GM21576 (cell line): ENCODE data around the gene VKORC1L1.
"Not testable (repeated sequence)": the region's sequence is repeated elsewhere in the genome, so short reads cannot be mapped to it uniquely, and the experiment has no call there.

Experiments
- ATAC-seq: cut with Tn5 transposase; IDR thresholded peaks from one replicate; pipeline ENCODE4 v1.9.1; 2021; ENCODE audit warnings: mild to moderate bottlenecking, moderate library complexity; ENCODE audit not compliant: unreplicated experiment

The VKORC1L1 gene

DNA sequence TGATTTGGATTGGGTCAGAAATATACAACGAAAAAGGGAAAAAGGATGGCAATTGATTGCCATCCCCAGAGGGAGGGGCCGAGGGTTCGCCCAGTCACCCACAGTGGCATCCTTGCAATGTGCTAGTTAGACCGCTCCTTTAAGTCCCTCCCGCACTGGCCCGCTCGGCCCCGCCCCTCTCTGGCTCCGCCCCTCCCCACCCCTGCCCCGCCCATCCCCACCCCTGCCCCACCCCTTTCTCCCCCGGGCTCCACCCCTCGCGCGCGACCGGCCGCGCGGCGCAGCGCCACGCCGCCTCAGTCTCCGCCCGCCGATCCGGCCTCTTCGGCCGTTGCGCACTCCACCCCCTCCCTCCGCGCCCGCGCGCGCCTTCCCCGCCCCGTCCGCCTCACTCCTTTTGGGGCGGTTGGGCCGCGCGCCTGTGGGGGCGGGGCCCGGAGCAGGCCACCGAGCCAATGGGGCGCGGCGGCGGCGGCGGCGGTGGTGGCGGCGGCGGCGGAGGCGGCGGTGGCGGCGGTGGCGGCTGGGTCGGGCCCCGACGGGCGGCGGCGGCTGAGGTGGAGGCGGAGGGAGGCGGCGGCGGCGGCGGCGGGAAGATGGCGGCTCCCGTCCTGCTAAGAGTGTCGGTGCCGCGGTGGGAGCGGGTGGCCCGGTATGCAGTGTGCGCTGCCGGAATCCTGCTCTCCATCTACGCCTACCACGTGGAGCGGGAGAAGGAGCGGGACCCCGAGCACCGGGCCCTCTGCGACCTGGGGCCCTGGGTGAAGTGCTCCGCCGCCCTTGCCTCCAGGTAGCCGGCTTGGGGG lies at the start of gene VKORC1L1:
Gene VKORC1L1, plus strand, starts transcription at position 299 of the 806 bp plus-strand sequence. Its CDS starts 298 bp downstream, at position 597.
- peak; percentile 82 for ATAC-seq

DNA sequence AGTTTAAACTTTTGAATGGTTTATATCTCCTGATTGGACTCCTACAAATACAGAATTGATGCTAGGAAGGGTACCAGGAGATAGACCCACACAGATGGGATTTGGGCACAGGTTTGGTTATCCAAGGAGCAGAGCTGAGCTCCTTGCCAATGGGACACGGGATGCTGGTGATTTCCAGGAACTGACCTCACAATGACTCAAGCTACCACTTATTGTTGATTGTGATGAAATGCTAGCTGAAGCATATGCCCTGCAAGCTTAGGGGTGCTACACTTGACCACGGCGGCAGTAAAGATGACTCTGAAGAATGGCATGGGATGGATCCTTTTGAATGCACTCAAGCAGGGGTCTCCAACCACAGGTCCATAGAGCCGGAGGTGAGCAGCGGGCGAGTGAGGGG lies 45.5 kb upstream of the VKORC1L1 start:
- ATAC-seq, result no peak

DNA sequence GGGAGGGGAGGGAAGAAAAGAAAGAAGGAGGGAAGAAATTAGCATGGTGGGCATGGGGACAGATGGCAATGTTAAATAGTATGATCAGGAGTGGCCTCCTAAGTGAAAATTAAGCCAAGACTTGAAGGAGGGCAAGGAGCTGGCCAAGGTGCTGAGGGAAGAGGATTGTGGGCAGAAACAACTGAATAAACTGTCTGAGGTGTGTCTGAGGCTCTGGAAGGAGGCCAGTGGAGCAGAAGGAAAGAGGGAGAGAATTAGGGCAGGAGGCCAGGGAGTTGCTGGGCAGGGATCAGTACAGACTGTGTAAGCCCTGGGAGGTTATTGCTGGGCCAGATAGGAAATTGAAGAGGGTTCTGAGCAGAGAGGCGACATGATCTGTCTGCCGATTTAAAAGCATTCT lies 40.6 kb upstream of the VKORC1L1 start:
- no peak for ATAC-seq

DNA sequence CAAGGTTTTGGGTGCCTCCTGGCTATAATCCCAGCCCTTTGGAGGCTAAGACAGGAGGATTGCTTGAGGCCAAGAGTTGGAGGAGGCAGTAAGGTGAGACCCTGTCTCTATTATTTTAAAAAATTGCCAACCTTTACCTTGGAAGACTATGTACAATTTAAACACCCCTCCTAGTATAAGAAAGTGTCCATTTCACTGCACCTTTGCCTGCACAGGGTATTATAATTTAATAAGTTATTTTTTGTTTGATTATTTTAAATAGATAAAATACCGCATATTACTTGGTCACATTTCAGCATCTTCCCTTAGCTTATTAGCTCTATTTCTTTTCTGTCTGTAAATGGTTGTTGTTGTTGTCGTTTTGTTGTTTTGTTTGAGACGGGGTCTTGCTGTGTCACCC lies 36.2 kb upstream of the VKORC1L1 start:
- not testable (repeated sequence) for ATAC-seq

DNA sequence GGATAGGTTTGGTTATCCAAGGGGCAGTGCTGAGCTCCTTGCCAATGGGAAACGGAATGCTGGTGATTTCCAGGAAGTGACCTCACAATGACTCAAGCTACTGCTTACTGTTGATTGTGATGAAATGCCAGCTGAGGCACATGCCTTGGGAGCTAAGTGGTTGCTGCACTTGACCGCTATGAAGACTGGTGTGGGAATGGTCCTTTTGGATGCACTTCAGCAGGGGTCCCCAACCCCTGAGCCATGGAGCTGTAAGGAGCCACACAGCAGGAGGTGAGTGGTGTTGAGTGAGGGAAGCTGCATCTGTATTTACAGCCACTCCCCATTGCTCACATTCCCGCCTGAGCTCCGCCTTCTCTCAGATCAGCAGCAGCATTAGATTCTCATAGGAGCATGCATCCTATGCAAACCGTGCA lies 35.3 kb upstream of the VKORC1L1 start:
- ATAC-seq, result not testable (repeated sequence)

DNA sequence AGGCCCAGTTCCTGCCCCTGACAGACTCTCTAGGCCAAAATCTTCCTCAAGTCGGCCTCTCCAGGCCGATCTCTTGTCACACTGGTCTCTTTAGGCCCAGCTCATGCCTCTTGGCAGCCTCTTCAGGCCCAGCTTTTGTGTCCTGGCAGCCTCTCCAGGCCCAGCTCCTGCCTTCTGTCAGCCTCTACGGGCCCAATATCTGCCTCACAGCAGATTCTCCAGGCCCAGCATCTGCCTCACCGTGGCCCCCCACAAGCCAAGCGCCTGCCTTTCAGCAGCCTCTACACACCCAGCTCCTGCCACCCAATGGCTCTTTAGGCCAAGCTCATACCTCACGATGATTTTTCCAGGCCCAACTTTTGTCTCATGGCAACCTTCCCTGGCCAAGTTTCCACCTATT lies 33.0 kb upstream of the VKORC1L1 start:
- ATAC-seq, result no peak

DNA sequence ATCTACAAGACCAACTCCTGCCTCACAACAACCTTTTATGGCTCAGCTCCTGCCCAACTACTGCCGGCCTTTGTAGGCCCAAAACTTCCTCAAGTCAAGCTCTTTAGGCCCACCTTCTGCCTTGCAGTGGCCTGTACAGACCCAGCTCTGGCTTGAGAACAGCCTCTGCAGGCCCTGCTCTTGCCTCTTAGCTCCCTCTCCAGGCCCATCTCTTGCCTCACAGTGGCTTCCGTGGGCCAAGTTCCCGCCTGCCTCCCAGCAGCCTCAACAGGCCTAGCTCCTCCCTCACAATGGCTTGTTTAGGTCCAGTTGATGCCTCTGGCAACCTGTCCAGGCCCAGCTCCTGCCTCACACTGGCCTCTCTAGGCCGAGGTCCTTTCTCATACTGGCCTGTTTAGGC lies 32.4 kb upstream of the VKORC1L1 start:
- ATAC-seq, result no peak

DNA sequence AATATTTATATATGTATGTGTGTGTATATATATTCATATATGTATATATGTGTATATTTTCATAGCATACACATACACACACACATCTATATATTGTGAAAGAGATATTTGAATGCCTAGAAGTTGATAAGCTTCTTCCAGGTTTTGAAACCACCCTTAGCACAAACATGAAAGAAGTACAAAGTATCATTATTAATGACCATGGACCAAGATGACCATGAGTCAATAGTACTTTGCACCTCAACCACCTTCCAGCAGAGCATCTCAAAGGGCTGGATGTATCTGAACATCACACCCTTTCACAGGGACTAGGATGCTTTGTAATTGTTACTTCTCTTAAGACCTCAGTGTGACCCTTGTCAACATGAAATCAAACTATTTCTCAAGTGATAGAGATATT lies 29.3 kb upstream of the VKORC1L1 start:
- ATAC-seq, result not testable (repeated sequence)

DNA sequence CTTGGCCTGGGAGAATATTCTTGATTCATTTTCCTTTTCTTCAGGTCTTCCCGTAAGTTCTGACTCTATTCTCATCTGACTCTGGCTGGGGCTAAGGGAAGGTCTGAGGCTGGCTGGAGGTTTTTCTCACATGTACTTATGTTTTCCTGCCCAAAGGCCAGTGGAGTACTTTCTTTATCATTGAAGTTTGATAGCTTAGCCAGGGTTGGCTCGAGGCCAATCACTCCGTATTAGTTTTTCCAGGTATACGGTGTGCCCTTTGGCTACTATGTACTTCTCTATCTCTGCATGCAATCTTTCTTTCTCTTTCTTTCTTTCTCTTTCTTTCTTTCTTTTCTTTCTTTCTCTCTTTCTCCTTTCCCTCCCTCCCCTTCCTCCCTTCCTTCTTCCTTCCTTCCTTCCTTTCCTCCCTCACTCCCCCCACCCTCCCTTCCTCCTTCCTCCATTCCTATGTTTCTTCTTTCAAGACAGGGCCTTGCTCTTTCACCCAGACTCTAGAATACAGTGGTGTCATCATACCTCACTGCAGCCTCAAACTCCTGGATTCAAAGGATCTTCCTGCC lies 26.8 kb upstream of the VKORC1L1 start:
- ATAC-seq, result no peak

DNA sequence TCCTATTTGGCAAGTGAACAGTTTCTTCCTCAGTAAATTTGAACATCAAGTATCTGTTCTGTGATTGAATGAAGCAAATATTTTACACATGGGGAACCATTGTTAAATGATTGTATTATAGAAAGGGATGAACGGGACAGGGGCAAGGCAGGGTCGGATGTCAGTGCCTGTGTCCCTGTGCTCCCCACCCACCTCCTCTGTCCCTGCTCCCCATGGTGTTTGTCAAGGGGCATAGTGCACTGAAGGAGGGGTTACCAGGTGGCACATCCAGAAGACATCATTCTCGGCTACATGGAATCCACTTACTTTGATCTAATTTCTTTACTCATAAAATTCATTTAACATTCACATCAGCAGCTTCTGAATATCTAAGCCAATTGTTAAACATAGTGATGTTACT lies 19.4 kb upstream of the VKORC1L1 start:
- ATAC-seq, result not testable (repeated sequence)

DNA sequence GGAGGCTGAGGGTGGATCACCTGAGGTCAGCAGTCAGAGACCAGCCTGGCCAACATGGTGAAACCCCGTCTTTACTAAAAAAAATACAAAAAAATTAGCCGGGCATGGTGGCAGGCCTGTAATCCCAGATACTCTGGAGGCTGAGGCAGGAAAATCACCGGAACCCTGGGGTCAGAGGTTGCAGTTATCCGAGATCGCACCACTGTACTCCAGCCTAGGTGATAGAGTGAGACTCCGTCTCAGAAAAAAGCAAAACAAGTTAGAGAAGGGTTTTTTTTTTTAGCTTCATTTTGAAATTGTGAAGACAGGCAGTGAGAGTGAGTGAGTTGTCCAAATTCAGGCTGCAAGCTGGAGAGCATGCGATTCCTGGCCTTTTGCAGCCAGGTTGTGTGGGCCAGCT lies 19.0 kb upstream of the VKORC1L1 start:
- ATAC-seq, result not testable (repeated sequence)

DNA sequence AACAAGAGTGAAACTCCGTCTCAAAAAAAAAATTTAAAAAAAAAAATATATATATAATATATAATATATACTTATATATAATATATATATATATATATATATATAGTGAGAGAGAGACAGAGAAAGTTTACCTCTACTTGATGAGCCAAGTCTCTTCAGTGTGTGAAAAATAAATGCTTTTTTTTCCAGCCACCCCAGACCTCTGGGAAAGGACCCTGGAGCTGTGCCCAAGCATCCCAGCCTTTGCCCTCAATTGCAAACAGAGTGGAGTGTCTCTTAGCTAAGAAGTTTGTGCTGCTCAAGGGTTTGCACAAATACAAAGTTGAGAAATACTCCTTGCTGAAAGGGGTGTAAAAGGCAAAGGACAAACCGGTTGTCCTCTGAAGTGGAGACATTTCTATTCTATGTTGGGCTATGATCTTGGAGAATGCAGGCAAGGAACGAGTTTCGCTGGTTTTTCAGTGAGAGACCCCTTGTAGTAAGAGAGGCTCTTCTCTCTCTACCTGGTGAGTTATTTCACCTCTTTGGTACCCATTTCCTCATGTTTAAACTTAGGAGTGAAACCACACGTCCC lies 15.5 kb upstream of the VKORC1L1 start:
- not testable (repeated sequence) for ATAC-seq

DNA sequence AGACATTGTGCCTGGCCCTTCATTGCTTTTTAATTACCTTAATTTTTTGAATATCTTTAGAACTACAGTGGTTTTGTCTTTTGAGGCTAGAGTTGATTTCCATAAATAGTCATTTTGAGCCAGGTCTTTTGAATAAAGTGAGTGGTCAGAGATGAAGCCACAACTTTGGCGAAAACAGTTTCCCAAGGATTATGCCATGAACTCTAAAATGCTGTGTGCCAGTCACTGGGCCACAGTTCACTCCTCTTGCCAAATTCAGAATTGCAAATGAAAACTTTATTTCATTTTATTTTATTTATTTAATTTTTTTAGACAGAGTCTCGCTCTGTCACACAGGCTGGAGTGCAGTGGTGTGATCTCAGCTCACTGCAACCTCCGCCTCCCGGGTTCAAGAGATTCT lies 14.2 kb upstream of the VKORC1L1 start:
- not testable (repeated sequence) for ATAC-seq

DNA sequence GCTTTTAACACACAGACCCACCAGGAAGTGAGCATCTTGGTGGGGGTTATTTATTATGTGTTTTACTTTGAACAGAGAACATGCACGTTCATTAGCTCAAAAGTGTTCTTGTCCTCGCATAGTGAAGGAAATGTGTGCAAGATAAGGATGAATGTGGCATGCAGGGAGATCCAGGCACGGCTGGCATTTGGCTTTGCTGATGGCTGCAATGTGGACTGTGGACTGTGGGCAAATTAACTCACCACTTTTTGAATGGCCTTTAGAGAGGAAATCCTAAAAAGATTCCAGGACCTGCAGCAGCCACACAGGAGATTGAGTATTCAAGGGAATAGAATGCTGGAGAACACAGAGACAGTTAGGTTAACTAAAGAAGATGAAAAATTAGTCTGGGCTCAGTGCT lies 6.6 kb upstream of the VKORC1L1 start:
- not testable (repeated sequence) for ATAC-seq

DNA sequence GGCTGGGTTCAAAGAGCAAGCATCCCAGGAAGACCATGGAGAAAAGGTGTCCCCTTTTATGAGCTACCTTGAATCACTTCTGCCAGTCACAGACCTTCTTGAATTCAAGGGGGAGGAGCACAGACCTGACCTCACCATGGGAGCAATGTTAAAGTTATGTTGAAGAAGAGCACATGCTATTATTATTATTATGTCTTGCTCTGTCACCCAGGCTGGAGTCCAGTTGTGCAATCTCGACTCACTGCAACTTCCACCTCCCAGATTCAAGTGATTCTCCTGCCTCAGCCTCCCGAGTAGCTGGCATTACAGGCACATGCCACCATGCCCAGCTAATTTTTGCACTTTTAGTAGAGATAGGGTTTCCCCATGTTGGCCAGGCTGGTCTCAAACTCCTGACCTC lies 5.2 kb upstream of the VKORC1L1 start:
- ATAC-seq, result not testable (repeated sequence)

DNA sequence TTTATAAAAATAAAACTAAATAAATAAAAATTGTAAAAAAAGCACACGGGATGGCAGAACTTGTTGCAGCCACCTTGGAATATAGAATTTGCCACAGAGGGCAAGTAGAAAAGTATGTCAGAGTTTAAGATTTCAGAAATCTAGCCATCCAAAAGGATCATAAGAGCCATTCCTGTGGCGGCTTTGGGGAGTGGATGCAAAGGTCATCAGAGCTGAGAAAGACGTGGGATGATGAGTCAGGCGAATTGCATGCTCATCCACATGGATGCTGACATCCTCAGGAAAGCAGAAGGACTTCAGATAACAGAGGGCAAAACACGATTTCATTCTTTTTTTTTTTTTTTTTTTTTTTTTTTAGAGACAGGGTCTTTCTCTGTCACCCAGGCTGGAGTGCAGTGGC lies 3.6 kb upstream of the VKORC1L1 start:
- ATAC-seq, result not testable (repeated sequence)

DNA sequence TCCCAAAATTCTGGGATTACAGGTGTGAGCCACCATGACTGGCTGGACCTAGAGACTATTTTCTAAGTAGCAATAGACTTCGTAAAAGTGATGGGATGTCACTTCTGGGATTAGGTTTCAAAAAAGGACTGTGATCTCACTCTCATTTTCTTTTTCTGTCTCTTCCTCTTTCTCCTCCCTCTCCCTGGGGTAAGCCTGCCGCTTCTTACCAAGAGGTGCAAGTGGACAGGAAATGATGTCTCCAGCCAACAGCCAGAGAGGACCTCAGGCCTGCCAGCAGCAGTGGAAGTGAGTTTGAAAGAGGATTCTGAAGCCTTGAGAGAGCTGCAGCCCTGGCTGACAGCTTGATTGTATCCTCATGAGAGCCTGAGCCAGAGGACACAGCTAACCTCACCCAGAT lies 1.4 kb upstream of the VKORC1L1 start:
- ATAC-seq, result peak; percentile 27

DNA sequence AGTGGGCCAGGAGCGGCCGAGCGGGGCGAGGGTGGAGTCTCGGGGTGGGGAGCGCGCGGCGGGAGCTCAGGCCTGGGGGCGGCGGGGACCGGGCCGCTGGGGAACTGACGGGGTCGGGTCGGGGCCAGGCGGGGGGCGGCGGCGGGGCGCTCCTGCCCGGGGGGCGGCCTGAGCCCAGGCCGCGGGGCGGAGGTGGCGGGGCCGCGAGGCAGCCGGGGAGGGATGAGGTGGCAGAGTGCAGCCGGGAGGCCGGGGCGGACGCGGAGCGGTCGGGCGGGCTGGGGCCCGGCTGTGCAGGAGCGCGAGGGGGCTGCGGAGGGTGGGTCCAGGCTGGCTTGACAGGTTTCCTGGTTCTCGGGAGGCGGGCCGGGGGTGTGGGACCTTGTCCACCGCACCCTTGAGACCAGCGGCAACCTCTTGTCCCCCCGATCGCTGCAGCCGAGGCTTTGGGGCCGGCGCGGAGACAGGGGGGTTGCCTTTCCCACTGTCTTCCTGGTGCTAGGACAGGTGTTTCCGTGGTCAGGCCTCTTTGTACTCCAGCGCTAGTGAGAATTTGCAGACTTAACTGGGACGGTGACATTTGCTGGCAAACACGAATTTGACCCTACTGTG lies 814 bp downstream of the VKORC1L1 start:
- ATAC-seq, result peak; percentile 30

DNA sequence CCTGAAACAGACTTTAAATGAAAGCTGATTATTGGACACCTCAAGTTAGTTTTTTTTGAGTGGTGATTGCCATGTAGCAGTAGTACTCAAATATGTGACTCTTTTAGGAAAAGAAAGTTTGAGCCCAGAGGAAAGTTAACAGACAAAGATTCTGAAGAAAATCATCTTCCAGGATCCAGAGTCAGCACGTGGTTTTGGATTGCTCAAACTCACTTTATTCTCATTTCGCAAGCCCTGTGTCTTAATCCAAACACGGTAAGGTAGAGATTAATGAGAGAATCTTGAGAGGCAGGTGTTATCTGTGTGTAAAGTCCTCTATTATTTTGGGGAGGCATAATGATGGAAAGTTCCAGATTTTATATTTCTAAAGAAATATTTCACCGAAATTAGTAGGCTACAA lies 2.8 kb downstream of the VKORC1L1 start:
- ATAC-seq, result not testable (repeated sequence)

DNA sequence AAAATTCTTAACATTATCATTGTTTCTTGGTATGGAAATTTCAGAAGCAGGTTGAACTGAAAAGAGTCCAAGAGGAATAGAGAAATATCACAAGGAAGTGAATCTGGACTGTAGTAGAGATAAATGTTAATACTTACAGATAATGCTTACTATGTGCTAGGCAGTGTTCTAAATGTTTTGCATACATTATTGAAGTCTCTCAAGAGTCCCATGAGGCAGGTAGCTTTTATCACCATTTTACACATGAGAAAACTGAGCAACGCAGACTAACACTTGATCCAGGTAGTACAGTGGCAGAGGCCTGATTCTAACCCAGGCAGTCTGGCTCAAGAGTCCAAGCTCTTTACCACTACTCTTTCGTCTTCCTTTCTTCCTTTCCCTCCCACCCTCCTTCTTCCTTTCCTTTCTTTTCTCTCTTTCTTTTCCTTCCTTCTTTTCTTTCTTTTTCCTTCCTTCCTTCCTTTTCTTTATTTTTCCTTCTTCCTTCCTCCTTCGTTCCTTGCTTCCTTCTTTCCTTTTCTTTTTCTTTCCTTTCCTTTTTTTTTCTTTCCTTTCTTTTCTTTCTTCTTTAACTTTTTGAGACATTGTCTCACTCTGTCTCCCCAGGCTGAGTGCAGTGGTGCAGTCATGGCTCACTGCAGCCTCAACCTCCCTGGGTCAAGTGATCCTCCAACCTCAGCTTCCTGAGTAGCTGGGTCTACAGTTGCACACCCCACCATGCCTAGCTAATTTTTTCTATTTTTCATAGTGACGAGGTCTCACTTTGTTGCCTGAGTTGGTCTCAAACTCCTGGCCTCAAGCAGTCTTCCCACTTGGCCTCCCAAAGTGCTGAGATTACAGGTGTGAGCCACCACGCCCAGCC lies 6.6 kb downstream of the VKORC1L1 start:
- not testable (repeated sequence) for ATAC-seq

DNA sequence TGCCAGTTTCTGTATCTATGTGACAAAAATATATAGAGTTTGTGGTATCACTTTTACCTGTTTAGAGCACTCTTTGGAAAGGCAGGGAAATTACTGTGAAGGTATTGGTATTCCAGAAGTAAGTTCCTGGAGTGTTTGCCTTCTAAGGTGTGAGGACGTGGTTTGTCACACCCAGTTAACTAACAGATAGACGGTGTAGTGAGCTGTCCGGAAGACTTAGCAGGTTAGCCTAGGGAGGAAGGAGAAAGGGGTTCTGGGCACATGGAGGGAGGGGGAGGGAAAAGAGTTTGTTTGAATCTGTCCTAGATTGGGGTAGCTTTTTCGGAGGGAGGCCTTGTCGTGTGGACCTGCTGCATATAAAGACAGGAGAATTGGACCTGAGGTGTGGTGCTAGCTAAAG lies 7.4 kb downstream of the VKORC1L1 start:
- not testable (repeated sequence) for ATAC-seq
